Raji (cell line): ENCODE measurements around the gene MDFIC2.

Experiments
- POLR2A ChIP-seq: IDR thresholded peaks from 2 replicates; pipeline ENCODE4 v1.6.1; 2011; ENCODE audit warnings: low read depth, low read length, control low read depth; ENCODE audit not compliant: insufficient read depth

MDFIC2 gene

GRCh38 chr3:70276901-70277300 lies 35.5 kb downstream of the MDFIC2 start:
- no peak for TF ChIP-seq POLR2A

- TF ChIP-seq POLR2A, result no peak
Measured at GRCh38 chr3:70273492-70273891, 38.9 kb downstream of the MDFIC2 start.

- no peak for TF ChIP-seq POLR2A
Measured at GRCh38 chr3:70272798-70273197, 39.6 kb downstream of the MDFIC2 start.

GRCh38 chr3:70264122-70264780 lies 48.2 kb downstream of the MDFIC2 start:
- TF ChIP-seq POLR2A, result no peak

GRCh38 chr3:70261283-70261682 lies 51.2 kb downstream of the MDFIC2 start:
- no peak for TF ChIP-seq POLR2A

- TF ChIP-seq POLR2A, result no peak
Measured at GRCh38 chr3:70256566-70256965, 55.9 kb downstream of the MDFIC2 start.

- TF ChIP-seq POLR2A, result no peak
Measured at GRCh38 chr3:70250492-70250891, 61.9 kb downstream of the MDFIC2 start.

- TF ChIP-seq POLR2A, result no peak
Measured at GRCh38 chr3:70249509-70250160, 62.8 kb downstream of the MDFIC2 start.

- TF ChIP-seq POLR2A, result no peak
Measured at GRCh38 chr3:70248856-70249255, 63.6 kb downstream of the MDFIC2 start.

- no peak for TF ChIP-seq POLR2A
Measured at GRCh38 chr3:70247955-70248354, 64.5 kb downstream of the MDFIC2 start.

- no peak for TF ChIP-seq POLR2A
Measured at GRCh38 chr3:70245746-70246525, 66.5 kb downstream of the MDFIC2 start.

- no peak for TF ChIP-seq POLR2A
Measured at GRCh38 chr3:70244422-70244821, 68.0 kb downstream of the MDFIC2 start.

GRCh38 chr3:70242297-70242882 lies 70.0 kb downstream of the MDFIC2 start:
- TF ChIP-seq POLR2A, result no peak

- TF ChIP-seq POLR2A, result no peak
Measured at GRCh38 chr3:70233812-70234211, 78.6 kb downstream of the MDFIC2 start.

GRCh38 chr3:70233112-70233511 lies 79.3 kb downstream of the MDFIC2 start:
- no peak for TF ChIP-seq POLR2A
